WI38 (cell line): ENCODE measurements around the gene CCDC200.
"Not testable (repeated sequence)": the region's sequence is repeated elsewhere in the genome, so short reads cannot be mapped to it uniquely, and the experiment has no call there.

Experiments
- H3K4me3 ChIP-seq: 2 replicates; pipeline ENCODE4 v1.5.1; 2011; ENCODE audit warnings: low read depth, mild to moderate bottlenecking, control low read depth, low read length
- CTCF ChIP-seq: IDR thresholded peaks from 2 replicates; pipeline ENCODE4 v1.5.1; 2012; ENCODE audit warnings: low read depth, mild to moderate bottlenecking, control low read depth, low read length

Gene CCDC200

GRCh38 chr17:43228020-43228782 lies at the start of gene CCDC200:
Gene CCDC200 (minus strand): TSS chr17:43228623. CDS start chr17:43228554, 69 bp downstream.
- H3K4me3 ChIP-seq, result not testable (repeated sequence)

- not testable (repeated sequence) for H3K4me3 ChIP-seq
These were observed 44.5 kb upstream of the CCDC200 start for GRCh38 chr17:43272914-43273313.

- H3K4me3 ChIP-seq, result not testable (repeated sequence)
These were observed 44.1 kb upstream of the CCDC200 start for GRCh38 chr17:43272483-43272882.

- not testable (repeated sequence) for H3K4me3 ChIP-seq
These were observed 42.4 kb upstream of the CCDC200 start for GRCh38 chr17:43270552-43271504.

- H3K4me3 ChIP-seq, result not testable (repeated sequence)
These were observed 18.0 kb upstream of the CCDC200 start for GRCh38 chr17:43246456-43246855.

GRCh38 chr17:43240596-43241352 lies 12.4 kb upstream of the CCDC200 start:
- not testable (repeated sequence) for H3K4me3 ChIP-seq

GRCh38 chr17:43239597-43239996 lies 11.2 kb upstream of the CCDC200 start:
- not testable (repeated sequence) for H3K4me3 ChIP-seq

GRCh38 chr17:43233877-43234276 lies 5.5 kb upstream of the CCDC200 start, which contains the start of gene RNU2-1:
Gene RNU2-1 (minus strand): TSS chr17:43233977.
- H3K4me3 ChIP-seq, result not testable (repeated sequence)

- H3K4me3 ChIP-seq, result not testable (repeated sequence)
These were observed 4.8 kb upstream of the CCDC200 start for GRCh38 chr17:43233263-43233662.

GRCh38 chr17:43232021-43232699 lies 3.7 kb upstream of the CCDC200 start:
- peak overlapping the region; percentile 29 for H3K4me3 ChIP-seq

GRCh38 chr17:43231205-43232020 lies 3.0 kb upstream of the CCDC200 start:
- H3K4me3 ChIP-seq, result peak overlapping the region; percentile 29

- no peak overlapping the region for H3K4me3 ChIP-seq
- no peak for TF ChIP-seq CTCF
These were observed 2.0 kb downstream of the CCDC200 start for GRCh38 chr17:43226393-43226792.
